OCI-LY3 (cell line): ENCODE measurements around the gene PRSS56.

ENCODE experiments used
- H2AFZ ChIP-seq: fragments of 200-600, 300-600 bp; shearing (Covaris generic); 2 replicates; pipeline ENCODE4 v1.6.0; 2014; ENCODE audit warnings: antibody characterized with exemption, low read depth, low read length
- H3K27ac ChIP-seq: fragments of 200-600, 300-600 bp; sonication (generic); 2 replicates; pipeline ENCODE4 v1.5.1; 2014; ENCODE audit warnings: mild to moderate bottlenecking, low read length, moderate library complexity, mixed read lengths
- H3K27me3 ChIP-seq: fragments of 200-600, 300-600 bp; sonication (generic); 2 replicates; pipeline ENCODE4 v1.6.1; 2014; ENCODE audit warnings: low read depth, low read length, mixed read lengths
- H3K36me3 ChIP-seq: fragments of 200-600, 300-600 bp; sonication (generic); replicated peaks from 2 replicates; pipeline ENCODE3; 2014; ENCODE audit warnings: low read depth, low read length, mixed read lengths
- H3K4me1 ChIP-seq: fragments of 300-600, 200-600 bp; sonication (generic); 2 replicates; pipeline ENCODE4 v1.6.1; 2014; ENCODE audit warnings: low read length, mixed read lengths
- H3K4me2 ChIP-seq: fragments of 200-600, 300-600 bp; sonication (generic); 2 replicates; pipeline ENCODE4 v1.6.1; 2014; ENCODE audit warnings: low read length, mixed read lengths
- H3K4me3 ChIP-seq: fragments of 300-600, 200-600 bp; sonication (generic); 2 replicates; pipeline ENCODE4 v1.5.1; 2014; ENCODE audit warnings: antibody characterized with exemption, mild to moderate bottlenecking, low read length, moderate library complexity
- H3K79me2 ChIP-seq: fragments of 300-600, 200-600 bp; shearing (Covaris generic); 2 replicates; pipeline ENCODE4 v1.6.1; 2014; ENCODE audit warnings: mild to moderate bottlenecking, low read length, mixed read lengths
- H3K9ac ChIP-seq: fragments of 300-600, 200-600 bp; shearing (Covaris generic); 2 replicates; pipeline ENCODE4 v1.6.0; 2014; ENCODE audit warnings: mild to moderate bottlenecking, low read length, moderate library complexity
- H3K9me3 ChIP-seq: fragments of 200-600, 300-600 bp; shearing (Covaris generic); 2 replicates; pipeline ENCODE4 v1.6.1; 2014; ENCODE audit warnings: low read length, mixed read lengths; ENCODE audit not compliant: insufficient read depth
- H4K20me1 ChIP-seq: fragments of 200-600, 300-600 bp; sonication (generic); 2 replicates; pipeline ENCODE4 v1.6.1; 2016; ENCODE audit warnings: low read length, mixed read lengths; ENCODE audit not compliant: insufficient read depth
- CTCF ChIP-seq: fragments of 200-600, 300-600 bp; sonication (generic); IDR thresholded peaks from 2 replicates; pipeline ENCODE4 v1.5.1; 2014; ENCODE audit warnings: antibody characterized with exemption, low read length, low read depth
- EZH2phosphoT487 ChIP-seq: fragments of 200-600 bp; shearing (Covaris generic); IDR thresholded peaks from 2 replicates; pipeline ENCODE4 v1.6.1; 2018; ENCODE audit warnings: antibody characterized with exemption, mixed run types, low read depth

The PRSS56 gene

GRCh38 chr2:232551776-232552175 is 31.6 kb downstream of the PRSS56 start:
- 0 out of 2 replicates have a peak, but pooled peaks cover 7% of the 10 kb centered on the region for H4K20me1 ChIP-seq
- no peak for TF ChIP-seq CTCF
- TF ChIP-seq EZH2phosphoT487: no peak
- H3K9me3 ChIP-seq: no peaks in the 10 kb centered on the region
- no peak overlapping the region for H2AFZ ChIP-seq
- H3K4me2 ChIP-seq: peak overlapping the region; percentile 91
- H3K79me2 ChIP-seq: peaks cover 89% of the 10 kb centered on the region
- H3K9ac ChIP-seq: peak overlapping the region; percentile 92
- peaks cover 7% of the 10 kb centered on the region for H3K4me1 ChIP-seq
- no peaks in the 10 kb centered on the region for H3K27me3 ChIP-seq
- peak overlapping the region; percentile 92 for H3K4me3 ChIP-seq
- peaks cover 17% of the 10 kb centered on the region for H3K36me3 ChIP-seq
- H3K27ac ChIP-seq: no peak overlapping the region

DNA sequence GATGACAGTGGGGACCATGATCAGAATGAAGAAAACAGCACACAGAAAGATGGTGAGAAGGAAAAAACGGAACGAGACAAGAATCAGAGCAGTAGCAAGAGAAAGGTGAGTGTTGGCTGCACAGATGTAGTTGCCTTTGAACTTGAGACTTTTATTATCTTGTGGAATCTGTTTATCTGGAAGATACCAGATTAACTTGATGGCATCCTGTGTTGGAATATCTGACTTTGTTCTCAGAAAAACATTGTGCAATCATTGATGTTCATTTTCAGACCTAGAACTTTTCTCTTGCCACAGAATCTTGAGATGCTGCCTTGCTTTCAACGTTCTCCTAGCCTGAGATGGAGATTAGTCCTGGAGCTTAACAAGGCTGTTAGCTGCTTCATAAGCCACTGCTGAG is 36.2 kb downstream of the PRSS56 start:
- H3K79me2 ChIP-seq: peaks cover 49% of the 10 kb centered on the region
- H4K20me1 ChIP-seq: 0 out of 2 replicates have a peak, but pooled peaks cover 5% of the 10 kb centered on the region
- peaks cover 5% of the 10 kb centered on the region for H3K4me1 ChIP-seq
- TF ChIP-seq CTCF (no peak), EZH2phosphoT487 (no peak)
- no peaks in the 10 kb centered on the region for H3K9me3 ChIP-seq
- H3K9ac ChIP-seq: no peak overlapping the region
- no peak overlapping the region for H2AFZ ChIP-seq
- no peak overlapping the region for H3K27ac ChIP-seq
- H3K36me3 ChIP-seq: peaks cover 19% of the 10 kb centered on the region
- no peak overlapping the region for H3K4me2 ChIP-seq
- no peak overlapping the region for H3K4me3 ChIP-seq
- H3K27me3 ChIP-seq: no peaks in the 10 kb centered on the region

DNA sequence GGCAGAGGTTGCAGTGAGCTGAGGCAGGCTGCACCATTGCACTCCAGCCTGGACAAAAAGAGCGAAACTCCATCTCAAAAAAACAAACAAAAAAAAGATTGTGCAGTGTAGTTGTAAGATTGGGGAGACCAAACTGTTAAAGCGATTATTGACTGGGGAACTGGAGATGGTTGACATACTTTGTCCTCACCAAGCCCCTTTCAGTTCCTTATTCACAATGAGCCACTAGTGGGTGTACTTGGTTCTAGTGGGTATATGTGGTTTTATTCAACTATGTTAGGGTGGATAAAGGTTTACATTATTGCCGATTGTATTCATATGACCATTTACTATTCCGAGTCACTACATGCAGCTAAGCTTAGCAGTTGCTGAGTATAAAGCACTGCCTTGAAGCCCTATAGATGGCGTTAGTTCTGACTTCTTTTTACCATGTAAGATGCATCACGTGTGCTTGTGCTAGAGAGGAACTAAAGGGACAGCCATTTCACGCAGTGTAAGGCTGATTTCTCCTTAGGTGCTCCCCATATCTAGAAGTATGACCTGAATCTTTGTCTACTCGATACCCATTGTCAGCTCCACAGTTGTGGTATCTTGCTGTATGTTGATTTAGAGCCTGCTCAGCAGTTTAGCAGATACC is 42.4 kb downstream of the PRSS56 start:
- Histone ChIP-seq H3K36me3 (peaks cover 25% of the 10 kb centered on the region), H3K4me3 (no peak overlapping the region), H3K4me2 (no peak overlapping the region), H3K79me2 (no peaks in the 10 kb centered on the region), H4K20me1 (no peaks in the 10 kb centered on the region), H2AFZ (no peak overlapping the region), H3K27me3 (no peaks in the 10 kb centered on the region), H3K9ac (no peak overlapping the region), H3K27ac (no peak overlapping the region), H3K4me1 (peaks cover 6% of the 10 kb centered on the region; the same call in 1 of the 2 replicates), H3K9me3 (no peaks in the 10 kb centered on the region)
- no peak for TF ChIP-seq EZH2phosphoT487

GRCh38 chr2:232563580-232563979 is 43.4 kb downstream of the PRSS56 start:
- Histone ChIP-seq H2AFZ (no peak overlapping the region), H3K36me3 (peaks cover 25% of the 10 kb centered on the region), H3K9me3 (no peaks in the 10 kb centered on the region), H3K4me3 (no peak overlapping the region), H3K4me2 (no peak overlapping the region), H3K27ac (no peak overlapping the region), H3K9ac (no peak overlapping the region), H4K20me1 (no peaks in the 10 kb centered on the region), H3K27me3 (no peaks in the 10 kb centered on the region), H3K4me1 (peaks cover 6% of the 10 kb centered on the region; the same call in 1 of the 2 replicates), H3K79me2 (no peaks in the 10 kb centered on the region)
- TF ChIP-seq EZH2phosphoT487: no peak
- no peak for TF ChIP-seq CTCF
